DMS114 treated with DMSO at 0.1 percent for 48 hours (cell line): ENCODE data around the gene KCNJ4.

Experiments used
- DNase-seq: peaks from one replicate; lab custom pipeline; 2025; ENCODE audit not compliant: unreplicated experiment; lab: John Stamatoyannopoulos, UW

Gene KCNJ4

GRCh38 chr22:38432264-38432663 is 22.7 kb downstream of the KCNJ4 start:
- DNase-seq = no peak

- no peak for DNase-seq
Observed at GRCh38 chr22:38431266-38432010, 23.6 kb downstream of the KCNJ4 start.

GRCh38 chr22:38429499-38430068 is 25.4 kb downstream of the KCNJ4 start:
- no peak for DNase-seq

- no peak for DNase-seq
Observed at GRCh38 chr22:38428714-38429113, 26.3 kb downstream of the KCNJ4 start.

- DNase-seq = no peak
Observed at GRCh38 chr22:38427940-38428339, 27.1 kb downstream of the KCNJ4 start.

GRCh38 chr22:38427465-38427864 is 27.5 kb downstream of the KCNJ4 start:
- no peak for DNase-seq

GRCh38 chr22:38426628-38427027 is 28.4 kb downstream of the KCNJ4 start:
- no peak for DNase-seq

GRCh38 chr22:38424525-38425080 is 30.4 kb downstream of the KCNJ4 start:
- no peak for DNase-seq

GRCh38 chr22:38423512-38424503 is 31.2 kb downstream of the KCNJ4 start:
- no peak for DNase-seq

GRCh38 chr22:38422611-38423511 is 32.1 kb downstream of the KCNJ4 start:
- no peak for DNase-seq

GRCh38 chr22:38420734-38421133 is 34.3 kb downstream of the KCNJ4 start:
- DNase-seq = no peak

- no peak for DNase-seq
Observed at GRCh38 chr22:38419858-38420160, 35.2 kb downstream of the KCNJ4 start.

- DNase-seq = no peak
Observed at GRCh38 chr22:38419121-38419857, 35.7 kb downstream of the KCNJ4 start.

GRCh38 chr22:38418589-38418988 is 36.4 kb downstream of the KCNJ4 start:
- no peak for DNase-seq

GRCh38 chr22:38417252-38418060 is 37.5 kb downstream of the KCNJ4 start:
- DNase-seq = no peak

- DNase-seq = no peak
Observed at GRCh38 chr22:38416621-38417251, 38.3 kb downstream of the KCNJ4 start.

GRCh38 chr22:38415561-38416321 is 39.3 kb downstream of the KCNJ4 start:
- DNase-seq = no peak

- no peak for DNase-seq
Observed at GRCh38 chr22:38415046-38415445, 40.0 kb downstream of the KCNJ4 start.
